H1 (cell line): Measurements from ENCODE around the gene INSIG1. TPM values are rescaled to one million over a fixed set of nuclear protein-coding genes. Genes with fewer than 3 reads are reported as not detected.

Source experiments
- CTCF ChIA-PET: fragments of 300-600 bp; sonication (Branson Sonifier 250); formaldehyde crosslinking; loops from one replicate; lab custom pipeline; 2021; ENCODE audit not compliant: partially characterized antibody; lab: Charles Lee
- POLR2A ChIA-PET: fragments of 300-600 bp; sonication (Branson Sonifier 250); formaldehyde crosslinking; loops from one replicate; lab custom pipeline; 2021; ENCODE audit warnings: inconsistent platforms; ENCODE audit not compliant: partially characterized antibody; lab: Charles Lee
- DNase-seq, 2 experiments: peaks; one replicate each; pipeline versions ENCODE4 v3.0.0 to v3.0.0-alpha.2; 2010 to 2022; ENCODE audit warnings: low spot score in 2 of 2, low read depth in 1 of 2, mixed read lengths in 1 of 2
- FAIRE-seq: peaks from 2 replicates; lab custom pipeline; 2011; peaks lifted over from hg19 to GRCh38; lab: Jason Lieb, UNC
- H2AFZ ChIP-seq: 2 replicates; pipeline ENCODE4 v1.8.1; 2012; ENCODE audit warnings: low read length, inconsistent platforms
- H2AK5ac ChIP-seq: 2 replicates; pipeline ENCODE4 v1.6.1; 2013; ENCODE audit warnings: low read depth, low read length
- H2BK120ac ChIP-seq: replicated peaks from 2 replicates; pipeline ENCODE3; 2013; ENCODE audit warnings: low read depth, low read length, inconsistent platforms
- H2BK12ac ChIP-seq: 2 replicates; pipeline ENCODE4 v1.6.1; 2013; ENCODE audit warnings: low read depth, low read length
- H2BK15ac ChIP-seq: 2 replicates; pipeline ENCODE4 v1.6.1; 2013; ENCODE audit warnings: low read length
- H2BK20ac ChIP-seq: 2 replicates; pipeline ENCODE4 v1.6.1; 2013; ENCODE audit warnings: low read length
- H2BK5ac ChIP-seq: 2 replicates; pipeline ENCODE4 v1.6.1; 2013; ENCODE audit warnings: low read depth, low read length
- H3K14ac ChIP-seq: 2 replicates; pipeline ENCODE4 v1.6.1; 2013; ENCODE audit warnings: inconsistent platforms; ENCODE audit not compliant: insufficient read length
- H3K18ac ChIP-seq: 2 replicates; pipeline ENCODE4 v1.6.1; 2013; ENCODE audit warnings: low read length; ENCODE audit errors: extremely low read depth
- H3K23ac ChIP-seq: 2 replicates; pipeline ENCODE4 v1.6.1; 2013; ENCODE audit warnings: inconsistent platforms; ENCODE audit not compliant: insufficient read length
- H3K23me2 ChIP-seq: 2 replicates; pipeline ENCODE4 v1.6.1; 2013; ENCODE audit warnings: low read depth, low read length
- H3K27ac ChIP-seq: 2 replicates; pipeline ENCODE4 v1.6.1; 2011; ENCODE audit warnings: low read depth, low read length, inconsistent platforms
- H3K27me3 ChIP-seq, 4 experiments: replicated peaks in 1 of 4; 1 replicate in 1 of 4; 2 replicates in 3 of 4; pipeline versions ENCODE4 v1.6.1 to v1.8.1; 2011 to 2013; ENCODE audit warnings: low read length in 3 of 4, mild to moderate bottlenecking in 3 of 4, inconsistent platforms in 2 of 4, mixed read lengths in 2 of 4, moderate library complexity in 1 of 4; ENCODE audit not compliant: control insufficient read depth in 3 of 4, insufficient read depth in 3 of 4; ENCODE audit errors: extremely low read depth in 1 of 4
- H3K36me3 ChIP-seq, 4 experiments: 2 replicates each; pipeline versions ENCODE4 v1.6.1 to v1.8.1; 2011 to 2013; ENCODE audit warnings: mild to moderate bottlenecking in 4 of 4, low read length in 3 of 4, moderate library complexity in 2 of 4, control low read depth in 1 of 4, inconsistent platforms in 1 of 4; ENCODE audit not compliant: insufficient read depth in 4 of 4, control insufficient read depth in 2 of 4
- H3K4ac ChIP-seq: replicated peaks from 2 replicates; pipeline ENCODE3; 2013; ENCODE audit warnings: low read length, low read depth, mixed read lengths, inconsistent platforms; ENCODE audit not compliant: insufficient read length
- H3K4me1 ChIP-seq, 4 experiments: replicated peaks in 1 of 4; 1 replicate in 1 of 4; 2 replicates in 3 of 4; pipeline versions ENCODE4 v1.6.1 to v1.8.1; 2011 to 2013; ENCODE audit warnings: low read length in 3 of 4, inconsistent platforms in 2 of 4, mixed read lengths in 1 of 4; ENCODE audit not compliant: insufficient read depth in 4 of 4, control insufficient read depth in 3 of 4
- H3K4me2 ChIP-seq, 2 experiments: 2 replicates each; pipeline versions ENCODE4 v1.6.1 to v1.8.1; 2011 to 2013; ENCODE audit warnings: low read depth in 2 of 2, low read length in 2 of 2, control low read depth in 1 of 2, inconsistent platforms in 1 of 2, mild to moderate bottlenecking in 1 of 2; ENCODE audit not compliant: insufficient read depth in 1 of 2
- H3K4me3 ChIP-seq, 4 experiments: fragments of 200-600, 300-600 bp in 1 of 4; sonication (generic), shearing (Covaris generic), sonication (Bioruptor Twin) in 1 of 4; 2 replicates each; pipeline versions ENCODE4 v1.5.1 to v1.8.1; 2011 to 2016; ENCODE audit warnings: low read length in 4 of 4, low read depth in 3 of 4, control low read depth in 2 of 4, inconsistent platforms in 2 of 4, mild to moderate bottlenecking in 2 of 4, mixed read lengths in 1 of 4, moderate library complexity in 1 of 4; ENCODE audit not compliant: insufficient read depth in 2 of 4; ENCODE audit errors: extremely low read depth in 1 of 4
- H3K56ac ChIP-seq: replicated peaks from 2 replicates; pipeline ENCODE3; 2013; ENCODE audit warnings: low read depth, mild to moderate bottlenecking, mixed read lengths, low read length, inconsistent platforms; ENCODE audit not compliant: insufficient read length
- H3K79me1 ChIP-seq: 2 replicates; pipeline ENCODE4 v1.6.1; 2013; ENCODE audit warnings: low read depth, low read length, control low read depth
- H3K79me2 ChIP-seq, 2 experiments: 2 replicates each; pipeline versions ENCODE4 v1.6.1 to v1.8.1; 2012 to 2013; ENCODE audit warnings: low read length in 2 of 2, mild to moderate bottlenecking in 2 of 2, inconsistent platforms in 1 of 2; ENCODE audit not compliant: insufficient read depth in 2 of 2, control insufficient read depth in 1 of 2
- H3K9ac ChIP-seq, 4 experiments: replicated peaks in 1 of 4; 1 replicate in 1 of 4; 2 replicates in 3 of 4; pipeline versions ENCODE4 v1.6.1 to v1.8.1; 2011 to 2013; ENCODE audit warnings: low read depth in 3 of 4, low read length in 3 of 4, control low read depth in 2 of 4, mild to moderate bottlenecking in 2 of 4, moderate library complexity in 2 of 4, inconsistent platforms in 1 of 4; ENCODE audit errors: extremely low read depth in 1 of 4
- H3K9me3 ChIP-seq, 2 experiments: 2 replicates each; pipeline versions ENCODE4 v1.6.1 to v1.8.1; 2012 to 2013; ENCODE audit warnings: mild to moderate bottlenecking in 2 of 2, moderate library complexity in 2 of 2, control low read depth in 1 of 2, inconsistent platforms in 1 of 2, low read depth in 1 of 2, low read length in 1 of 2, mixed read lengths in 1 of 2; ENCODE audit not compliant: insufficient read depth in 2 of 2
- H4K20me1 ChIP-seq, 2 experiments: replicated peaks in 1 of 2; 2 replicates each; pipeline versions ENCODE3 to v1.8.1; 2011 to 2013; ENCODE audit warnings: inconsistent platforms in 2 of 2, low read length in 2 of 2, mild to moderate bottlenecking in 1 of 2; ENCODE audit not compliant: insufficient read depth in 2 of 2, control insufficient read depth in 1 of 2
- H4K5ac ChIP-seq: 2 replicates; pipeline ENCODE4 v1.6.1; 2013; ENCODE audit warnings: low read length, low read depth, mixed read lengths, inconsistent platforms; ENCODE audit not compliant: insufficient read length
- H4K8ac ChIP-seq: 2 replicates; pipeline ENCODE4 v1.8.0; 2013; ENCODE audit warnings: mild to moderate bottlenecking, moderate library complexity, low read length, inconsistent platforms; ENCODE audit not compliant: insufficient read depth; ENCODE audit errors: extremely low read depth
- H4K91ac ChIP-seq: replicated peaks from 2 replicates; pipeline ENCODE3; 2013; ENCODE audit warnings: low read length, mixed read lengths, inconsistent platforms; ENCODE audit not compliant: insufficient read length
- JUND ChIP-seq: IDR thresholded peaks from 2 replicates; pipeline ENCODE4 v1.6.1; 2011; ENCODE audit warnings: mild to moderate bottlenecking, improper control_type of control experiment, low read length
- KDM1A ChIP-seq: fragments of 200-600, 300-600 bp; sonication (generic); IDR thresholded peaks from 2 replicates; pipeline ENCODE4 v1.7.1; 2016; ENCODE audit warnings: mild to moderate bottlenecking, low read length, borderline replicate concordance
- POLR2A ChIP-seq, 2 experiments: IDR thresholded peaks; 1 replicate in 1 of 2; 2 replicates in 1 of 2; pipeline ENCODE4 v1.6.1; 2011; ENCODE audit warnings: low read depth in 2 of 2, low read length in 2 of 2, mild to moderate bottlenecking in 2 of 2; ENCODE audit errors: control extremely low read depth in 1 of 2
- POLR2AphosphoS5 ChIP-seq: IDR thresholded peaks from 2 replicates; pipeline ENCODE4 v1.6.1; 2011; ENCODE audit warnings: low read depth, low read length
- WGBS, 2 experiments: shearing (Covaris generic) in 1 of 2; methylation state at CpG; one replicate each; pipeline versions ENCODE4 v1.1.6 to v1.1.7; 2013 to 2015; ENCODE audit warnings: low lambda C conversion rate in 2 of 2, mixed read lengths in 2 of 2, inconsistent platforms in 1 of 2, low coverage in 1 of 2, missing lambda C conversion rate in 1 of 2; ENCODE audit not compliant: insufficient replicate concordance in 2 of 2, insufficient coverage in 1 of 2, insufficient read length in 1 of 2; ENCODE audit errors: extremely low coverage in 1 of 2, missing lambda C conversion rate in 1 of 2; 5-methylcytosine and 5-hydroxymethylcytosine counted together
- polyA plus RNA-seq, 7 experiments: library from polyadenylated mRNA; depleted of rRNA in 3 of 7; stranded (reverse) in 5 of 7; unstranded in 2 of 7; fragments of >200 nt in 5 of 7; fragments of 200-250 nt in 2 of 7; gene quantifications; 1 replicate in 5 of 7; 2 replicates in 1 of 7; 4 replicates in 1 of 7; pipeline versions ENCODE4 v1.2.1 to v1.2.3, GENCODE V29; 2011 to 2013; ENCODE audit warnings: missing spikeins in 2 of 7, mixed read lengths in 2 of 7
- total RNA-seq: library from RNA; stranded (reverse); fragmentation: NEBNext Ultra II Directional; extraction: Animal tissue kit (Norgen Biotek cat#: 25700); gene quantifications from 2 replicates; pipeline ENCODE4 v1.2.1, GENCODE V29; 2021

Gene INSIG1
- total and polyA plus RNA-seq, 2 of the 8 experiments (the other 6 are each of a cell fraction or from before 2014, with no cell fraction given) = 40.0 to 58.4 TPM

DNA sequence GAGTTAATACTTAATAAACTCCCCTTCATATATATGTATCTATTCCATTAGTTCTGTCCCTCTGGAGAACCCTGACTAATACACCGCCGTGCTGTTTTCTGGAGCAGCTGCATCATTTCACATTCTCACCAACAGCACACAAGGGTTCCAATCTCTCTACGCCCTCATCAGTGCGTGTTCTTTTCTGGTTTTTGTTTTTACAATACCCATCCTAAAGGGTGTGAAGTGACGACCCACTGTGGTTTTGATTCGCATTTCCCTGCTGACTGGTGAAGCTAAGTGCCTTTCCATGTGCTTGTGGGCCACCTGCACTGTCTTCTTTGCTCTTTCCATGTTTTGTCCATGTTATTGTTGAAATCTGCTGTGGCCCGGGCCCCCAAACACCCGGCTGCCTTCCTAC lies 11.0 kb upstream of the INSIG1 start:
- Histone ChIP-seq H2BK120ac (no peak overlapping the region), H3K36me3 (no peaks in the 10 kb centered on the region), H3K79me1 (no peaks in the 10 kb centered on the region), H3K9ac (no peak overlapping the region), H2AK5ac (no peak overlapping the region), H4K8ac (no peak overlapping the region), H3K4ac (no peak overlapping the region), H3K79me2 (no peaks in the 10 kb centered on the region), H4K5ac (no peak overlapping the region), H3K23me2 (no peaks in the 10 kb centered on the region), H3K4me2 (no peak overlapping the region), H4K20me1 (no peaks in the 10 kb centered on the region), H3K27ac (no peak overlapping the region), H2BK12ac (no peak overlapping the region), H3K14ac (no peak overlapping the region), H3K4me3 (no peak overlapping the region), H3K4me1 (no peaks in the 10 kb centered on the region), H3K9me3 (no peaks in the 10 kb centered on the region), H2BK5ac (no peak overlapping the region), H2BK20ac (no peak overlapping the region), H3K23ac (no peak overlapping the region), H3K27me3 (no peaks in the 10 kb centered on the region), H4K91ac (no peak overlapping the region), H2BK15ac (no peak overlapping the region), H3K56ac (no peak overlapping the region), H2AFZ (no peak overlapping the region), H3K18ac (no peak overlapping the region)
- ChIA-PET CTCF (interaction anchor here (0.8 kb wide), 1 partner anchor 97 kb away, joined by 3 read pairs; no protein-coding TSS in a partner anchor), POLR2A (interaction anchor here (1.2 to 1.5 kb wide), 2 partner anchors 10 to 12 kb away, joined by 3 read pairs; no protein-coding TSS in a partner anchor)
- DNase-seq = no peak
- WGBS, 2 experiments = 89% methylated on average over 8 of the region's 8 CpGs; no CpG with 5 or more reads in 1 of the 2 experiments
- no peak for FAIRE-seq
- TF ChIP-seq KDM1A (no peak), POLR2A (IDR thresholded peaks at IDR 0.05; ENCODE audit: control extremely low read depth in 1 of 2, low read depth in 2 of 2, low read length in 2 of 2) (no peak), JUND (no peak), POLR2AphosphoS5 (no peak)
